VCaP (cell line): ENCODE data around the gene SARM1.
"Not testable (repeated sequence)": the region's sequence is repeated elsewhere in the genome, so short reads cannot be mapped to it uniquely, and the experiment has no call there.

Experiments
- H3K27ac ChIP-seq: fragments of 450-650 bp; 2 replicates; pipeline ENCODE4 v1.5.1; 2017
- CTCF ChIP-seq: fragments of 450-650 bp; conservative IDR thresholded peaks from 2 replicates; pipeline ENCODE4 v1.5.1; 2017; ENCODE audit warnings: mild to moderate bottlenecking, moderate library complexity

Gene SARM1

GRCh38 chr17:28413804-28414203, 42.3 kb downstream of the SARM1 start:
- 0 out of 2 replicates have a peak, but pooled peaks have one; percentile 6 for TF ChIP-seq CTCF
- H3K27ac ChIP-seq: no peak overlapping the region

GRCh38 chr17:28415886-28416285, 44.4 kb downstream of the SARM1 start:
- no peak for TF ChIP-seq CTCF

GRCh38 chr17:28416703-28417311, 45.3 kb downstream of the SARM1 start:
- peak; percentile 84 for TF ChIP-seq CTCF
- no peak overlapping the region for H3K27ac ChIP-seq

More at GRCh38 chr17:28415886-28416285, 44.4 kb downstream of the SARM1 start:
- H3K27ac ChIP-seq: no peak overlapping the region

GRCh38 chr17:28421787-28422305, 50.4 kb downstream of the SARM1 start:
- TF ChIP-seq CTCF: no peak
- no peak overlapping the region for H3K27ac ChIP-seq

GRCh38 chr17:28425206-28425605, 53.7 kb downstream of the SARM1 start:
- H3K27ac ChIP-seq: no peak overlapping the region

GRCh38 chr17:28426081-28426519, 54.6 kb downstream of the SARM1 start:
- TF ChIP-seq CTCF: no peak; the same call in 1 of the 2 replicates
- H3K27ac ChIP-seq: no peak overlapping the region

More at GRCh38 chr17:28425206-28425605, 53.7 kb downstream of the SARM1 start:
- no peak for TF ChIP-seq CTCF

- no peak for TF ChIP-seq CTCF
- no peak overlapping the region for H3K27ac ChIP-seq
Measured at GRCh38 chr17:28427371-28427770, 55.9 kb downstream of the SARM1 start.

GRCh38 chr17:28427982-28428381, 56.5 kb downstream of the SARM1 start:
- H3K27ac ChIP-seq: not testable (repeated sequence)
